Measurements from ENCODE around the gene PHLPP1. TPM values are rescaled to one million over a fixed set of nuclear protein-coding genes. Genes with fewer than 3 reads are reported as not detected.
A peak's percentile ranks its signal among the peaks of the same experiment; 100 is the strongest.

Gene PHLPP1
- total RNA-seq, 1 donor from 2014 or later: 21.2 TPM

DNA sequence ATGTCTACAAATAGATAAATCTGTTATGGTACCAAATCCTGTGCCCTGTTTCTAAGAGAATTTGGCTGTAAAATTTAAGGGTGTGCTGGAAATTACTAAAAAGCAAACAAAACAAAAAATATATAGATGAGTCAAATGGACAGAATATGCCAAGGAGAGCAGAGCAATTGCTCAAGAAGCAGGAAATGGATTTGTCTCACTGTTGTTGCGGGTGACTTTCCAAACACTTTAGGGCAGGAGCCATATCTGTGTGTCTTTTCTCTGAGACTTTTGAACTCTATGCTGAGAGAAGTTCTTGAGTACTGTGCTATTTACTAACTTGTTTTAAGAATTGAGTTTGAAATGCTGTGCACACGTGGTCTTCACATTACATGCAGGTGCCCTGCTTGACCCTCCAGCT lies 221.7 kb downstream of the PHLPP1 start:
- Mint-ChIP-seq H3K4me3 (no peak overlapping the region), H3K4me1 (peaks cover 33% of the 10 kb centered on the region), H3K9me3 (peaks cover 22% of the 10 kb centered on the region), H3K27ac (no peak overlapping the region), H3K27me3 (ENCODE audit: low read depth) (no peaks in the 10 kb centered on the region), H3K36me3 (peaks cover 12% of the 10 kb centered on the region)
- TF ChIP-seq, protein P1, sequence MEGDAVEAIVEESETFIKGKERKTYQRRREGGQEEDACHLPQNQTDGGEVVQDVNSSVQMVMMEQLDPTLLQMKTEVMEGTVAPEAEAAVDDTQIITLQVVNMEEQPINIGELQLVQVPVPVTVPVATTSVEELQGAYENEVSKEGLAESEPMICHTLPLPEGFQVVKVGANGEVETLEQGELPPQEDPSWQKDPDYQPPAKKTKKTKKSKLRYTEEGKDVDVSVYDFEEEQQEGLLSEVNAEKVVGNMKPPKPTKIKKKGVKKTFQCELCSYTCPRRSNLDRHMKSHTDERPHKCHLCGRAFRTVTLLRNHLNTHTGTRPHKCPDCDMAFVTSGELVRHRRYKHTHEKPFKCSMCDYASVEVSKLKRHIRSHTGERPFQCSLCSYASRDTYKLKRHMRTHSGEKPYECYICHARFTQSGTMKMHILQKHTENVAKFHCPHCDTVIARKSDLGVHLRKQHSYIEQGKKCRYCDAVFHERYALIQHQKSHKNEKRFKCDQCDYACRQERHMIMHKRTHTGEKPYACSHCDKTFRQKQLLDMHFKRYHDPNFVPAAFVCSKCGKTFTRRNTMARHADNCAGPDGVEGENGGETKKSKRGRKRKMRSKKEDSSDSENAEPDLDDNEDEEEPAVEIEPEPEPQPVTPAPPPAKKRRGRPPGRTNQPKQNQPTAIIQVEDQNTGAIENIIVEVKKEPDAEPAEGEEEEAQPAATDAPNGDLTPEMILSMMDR (IDR thresholded peaks at IDR 0.05; ENCODE audit: unreplicated experiment): no peak
- DNase-seq (ENCODE audit: low spot score in 2 of 2, unreplicated experiment in 2 of 2): no peak

DNA sequence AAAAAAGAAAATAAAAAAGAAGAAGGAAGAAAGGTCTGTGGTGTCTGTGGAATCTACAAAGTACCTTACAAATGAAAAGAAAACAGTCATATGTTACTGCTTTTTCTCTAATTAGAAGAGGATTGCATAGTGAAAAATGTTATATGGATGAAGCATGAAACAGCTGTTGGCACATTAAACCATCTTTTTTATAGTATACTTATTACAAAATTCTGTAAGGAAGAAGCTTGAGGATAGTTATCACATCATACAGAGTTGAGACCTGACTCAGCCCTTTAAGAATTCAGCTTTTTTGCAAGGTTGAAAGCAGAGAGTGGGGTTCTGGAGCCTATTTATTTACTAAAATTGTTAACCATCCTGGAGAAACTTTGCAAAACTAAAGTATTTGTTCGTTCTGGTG lies 222.7 kb downstream of the PHLPP1 start:
- TF ChIP-seq, protein P1 (IDR thresholded peaks at IDR 0.05; ENCODE audit: unreplicated experiment): no peak
- Mint-ChIP-seq H3K36me3 (peaks cover 6% of the 10 kb centered on the region), H3K4me1 (peaks cover 34% of the 10 kb centered on the region), H3K9me3 (peaks cover 13% of the 10 kb centered on the region), H3K4me3 (no peak overlapping the region), H3K27me3 (ENCODE audit: low read depth) (no peaks in the 10 kb centered on the region), H3K27ac (no peak overlapping the region)
- no peak for DNase-seq (ENCODE audit: low spot score in 2 of 2, unreplicated experiment in 2 of 2)

DNA sequence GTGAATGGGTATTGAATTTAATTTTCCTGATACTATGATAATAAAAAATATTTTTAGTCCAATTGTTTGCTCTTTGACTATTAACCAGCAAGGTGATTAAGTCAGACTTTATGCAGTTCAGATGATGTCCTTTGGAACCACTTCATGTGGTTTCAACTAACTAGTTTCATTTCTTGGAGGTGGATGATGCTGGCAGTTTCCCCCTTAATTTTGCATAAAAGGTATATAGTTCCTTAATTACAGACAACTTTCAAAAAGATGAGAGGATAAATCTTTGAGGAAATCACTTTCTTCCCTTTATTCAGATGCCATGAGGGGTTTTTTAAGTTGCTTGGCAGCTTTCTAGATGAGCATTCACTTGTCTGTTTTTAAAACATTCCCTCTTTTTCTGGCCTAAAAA lies 223.1 kb downstream of the PHLPP1 start:
- H3K4me3 Mint-ChIP-seq: no peak overlapping the region
- H3K27me3 Mint-ChIP-seq (ENCODE audit: low read depth): no peaks in the 10 kb centered on the region
- H3K4me1 Mint-ChIP-seq: peaks cover 34% of the 10 kb centered on the region
- DNase-seq (ENCODE audit: low spot score in 2 of 2, unreplicated experiment in 2 of 2): no peak
- TF ChIP-seq, protein P1 (IDR thresholded peaks at IDR 0.05; ENCODE audit: unreplicated experiment): no peak
- H3K36me3 Mint-ChIP-seq: peaks cover 5% of the 10 kb centered on the region
- no peak overlapping the region for H3K27ac Mint-ChIP-seq
- H3K9me3 Mint-ChIP-seq: peaks cover 8% of the 10 kb centered on the region

DNA sequence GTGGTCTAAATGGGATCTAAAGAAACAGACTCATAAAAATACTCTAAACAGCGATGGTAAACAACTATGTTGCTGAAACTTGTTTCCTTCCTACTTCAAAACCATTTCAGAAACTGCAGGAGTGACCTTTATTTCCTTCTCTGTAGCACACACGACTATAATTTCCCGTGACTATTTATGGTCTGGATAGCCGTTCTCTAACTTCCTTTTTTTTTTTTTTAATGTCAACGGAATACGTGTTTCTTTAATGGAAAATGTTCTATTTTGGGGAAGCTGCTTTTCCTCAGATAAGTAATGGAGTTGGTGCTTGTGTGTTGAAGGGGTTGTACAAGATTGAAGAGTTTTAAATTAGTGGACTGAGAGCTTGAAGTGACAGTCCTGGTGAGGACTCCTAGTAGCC lies 224.1 kb downstream of the PHLPP1 start:
- Mint-ChIP-seq H3K36me3 (peaks cover 3% of the 10 kb centered on the region), H3K27me3 (ENCODE audit: low read depth) (no peaks in the 10 kb centered on the region), H3K4me1 (peaks cover 39% of the 10 kb centered on the region), H3K9me3 (no peaks in the 10 kb centered on the region), H3K27ac (peak overlapping the region; percentile 67), H3K4me3 (no peak overlapping the region)
- no peak for DNase-seq (ENCODE audit: low spot score in 2 of 2, unreplicated experiment in 2 of 2)
- TF ChIP-seq, protein P1 (IDR thresholded peaks at IDR 0.05; ENCODE audit: unreplicated experiment): no peak

DNA sequence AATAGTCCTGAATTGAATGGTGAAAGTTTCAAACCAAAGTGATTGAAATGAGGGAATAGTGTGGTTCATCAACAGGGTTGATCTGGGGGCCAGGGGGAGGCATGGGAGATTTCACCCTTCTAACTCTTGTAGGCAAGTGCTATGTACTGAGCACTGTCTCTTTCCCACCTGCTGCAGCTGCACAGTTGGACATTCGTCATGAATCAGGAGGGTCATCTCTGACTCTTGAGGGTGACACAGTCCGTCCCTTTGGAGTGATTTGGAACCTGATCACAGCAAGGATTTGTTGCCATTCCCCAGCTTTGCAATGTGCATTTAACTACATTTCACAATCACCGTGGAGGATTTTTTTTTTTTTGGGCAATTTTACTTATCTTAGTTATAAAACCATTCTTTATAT lies 224.6 kb downstream of the PHLPP1 start:
- Mint-ChIP-seq H3K36me3 (peaks cover 3% of the 10 kb centered on the region), H3K4me1 (peaks cover 44% of the 10 kb centered on the region), H3K4me3 (no peak overlapping the region), H3K9me3 (no peaks in the 10 kb centered on the region), H3K27ac (no peak overlapping the region), H3K27me3 (ENCODE audit: low read depth) (no peaks in the 10 kb centered on the region)
- TF ChIP-seq, protein P1 (IDR thresholded peaks at IDR 0.05; ENCODE audit: unreplicated experiment): no peak
- no peak for DNase-seq (ENCODE audit: low spot score in 2 of 2, unreplicated experiment in 2 of 2)

DNA sequence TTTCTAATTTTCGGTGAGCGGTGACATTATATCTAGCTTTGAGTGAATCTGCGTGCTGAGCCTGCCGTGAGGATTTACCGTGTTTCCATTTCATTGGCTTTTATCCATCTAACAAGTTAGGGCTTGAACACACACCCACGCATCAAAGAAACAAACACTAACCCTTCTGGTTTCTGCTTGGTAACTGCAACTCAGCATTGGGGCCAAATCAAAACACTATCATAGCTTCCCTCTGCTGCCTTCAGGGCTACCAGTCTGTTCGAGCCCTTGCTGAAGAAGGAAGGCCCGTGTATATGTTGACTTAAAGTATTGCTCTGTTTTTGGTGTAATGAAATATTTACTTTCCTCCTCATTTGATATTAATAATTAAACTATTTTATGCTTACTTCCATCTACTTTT lies 227.2 kb downstream of the PHLPP1 start:
- no peak for DNase-seq (ENCODE audit: low spot score in 2 of 2, unreplicated experiment in 2 of 2)

More for the DNA sequence above, 227.2 kb downstream of the PHLPP1 start:
- H3K27me3 Mint-ChIP-seq (ENCODE audit: low read depth): no peaks in the 10 kb centered on the region
- H3K36me3 Mint-ChIP-seq: peaks cover 10% of the 10 kb centered on the region
- TF ChIP-seq, protein P1 (IDR thresholded peaks at IDR 0.05; ENCODE audit: unreplicated experiment): no peak
- H3K27ac Mint-ChIP-seq: peak overlapping the region; percentile 51
- no peaks in the 10 kb centered on the region for H3K9me3 Mint-ChIP-seq
- no peak overlapping the region for H3K4me3 Mint-ChIP-seq
- H3K4me1 Mint-ChIP-seq: peaks cover 32% of the 10 kb centered on the region

Data from mesothelial cell of epicardium (in vitro differentiated cells).